ENCODE measurements around the gene MAEL.

Gene MAEL

GRCh38 chr1:166980818-166981217 lies 8.3 kb upstream of the MAEL start:
- H3K36me3 ChIP-seq (ENCODE audit: control insufficient read depth, low read depth, low read length) = no peaks in the 10 kb centered on the region
- H3K27ac ChIP-seq (ENCODE audit: low read length) = no peak overlapping the region
- no peak overlapping the region for H3K9ac ChIP-seq (ENCODE audit: low read length)
- H3K4me3 ChIP-seq (ENCODE audit: low read length) = no peak overlapping the region
- peaks cover 3% of the 10 kb centered on the region for H3K4me1 ChIP-seq (ENCODE audit: control insufficient read depth, low read depth, low read length)
- H3K9me3 ChIP-seq (ENCODE audit: control insufficient read depth, low read depth, low read length) = no peaks in the 10 kb centered on the region
- H3K27me3 ChIP-seq (ENCODE audit: control insufficient read depth, insufficient read depth, low read length) = peaks cover 32% of the 10 kb centered on the region

DNA sequence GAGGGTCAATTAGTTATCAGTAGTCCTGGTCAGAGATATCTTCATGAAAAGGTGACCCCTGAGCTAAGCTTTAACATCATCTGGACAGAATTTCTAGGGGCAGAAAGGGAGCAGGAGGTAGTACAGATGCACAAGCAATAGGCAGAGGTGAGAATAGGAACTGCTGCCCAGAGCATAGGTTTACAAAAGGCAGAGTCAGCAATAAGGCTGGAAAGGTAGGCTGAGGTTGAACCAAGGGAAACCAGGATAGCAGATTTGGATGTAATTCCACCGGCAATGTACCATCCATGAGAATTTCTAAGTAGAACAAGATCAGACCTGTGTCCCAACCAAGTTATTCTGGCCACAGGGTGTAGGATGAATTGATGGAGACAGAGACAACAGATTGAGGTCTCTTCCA lies 7.5 kb upstream of the MAEL start:
- no peaks in the 10 kb centered on the region for H3K36me3 ChIP-seq (ENCODE audit: control insufficient read depth, low read depth, low read length)
- no peaks in the 10 kb centered on the region for H3K9me3 ChIP-seq (ENCODE audit: control insufficient read depth, low read depth, low read length)
- no peaks in the 10 kb centered on the region for H3K4me1 ChIP-seq (ENCODE audit: control insufficient read depth, low read depth, low read length)
- H3K27me3 ChIP-seq (ENCODE audit: control insufficient read depth, insufficient read depth, low read length) = peaks cover 25% of the 10 kb centered on the region
- H3K9ac ChIP-seq (ENCODE audit: low read length) = no peak overlapping the region
- no peak overlapping the region for H3K4me3 ChIP-seq (ENCODE audit: low read length)
- no peak overlapping the region for H3K27ac ChIP-seq (ENCODE audit: low read length)

- Histone ChIP-seq H3K4me3 (ENCODE audit: low read length) (no peak overlapping the region), H3K9ac (ENCODE audit: low read length) (no peak overlapping the region)
Measured at GRCh38 chr1:166999075-166999474, 10.0 kb downstream of the MAEL start.

GRCh38 chr1:166999500-167000055 lies 10.5 kb downstream of the MAEL start:
- H3K4me3 ChIP-seq (ENCODE audit: low read length) = no peak overlapping the region
- H3K36me3 ChIP-seq (ENCODE audit: control insufficient read depth, low read depth, low read length) = no peaks in the 10 kb centered on the region
- no peaks in the 10 kb centered on the region for H3K9me3 ChIP-seq (ENCODE audit: control insufficient read depth, low read depth, low read length)
- H3K4me1 ChIP-seq (ENCODE audit: control insufficient read depth, low read depth, low read length) = no peaks in the 10 kb centered on the region
- H3K27ac ChIP-seq (ENCODE audit: low read length) = no peak overlapping the region
- H3K9ac ChIP-seq (ENCODE audit: low read length) = no peak overlapping the region
- H3K27me3 ChIP-seq (ENCODE audit: control insufficient read depth, insufficient read depth, low read length) = no peaks in the 10 kb centered on the region

More at GRCh38 chr1:166999075-166999474, 10.0 kb downstream of the MAEL start:
- Histone ChIP-seq H3K9me3 (ENCODE audit: control insufficient read depth, low read depth, low read length) (no peaks in the 10 kb centered on the region), H3K4me1 (ENCODE audit: control insufficient read depth, low read depth, low read length) (no peaks in the 10 kb centered on the region), H3K27ac (ENCODE audit: low read length) (no peak overlapping the region), H3K36me3 (ENCODE audit: control insufficient read depth, low read depth, low read length) (no peaks in the 10 kb centered on the region), H3K27me3 (ENCODE audit: control insufficient read depth, insufficient read depth, low read length) (no peaks in the 10 kb centered on the region)

- Histone ChIP-seq H3K4me3 (ENCODE audit: low read length) (no peak overlapping the region), H3K27me3 (ENCODE audit: control insufficient read depth, insufficient read depth, low read length) (no peaks in the 10 kb centered on the region), H3K4me1 (ENCODE audit: control insufficient read depth, low read depth, low read length) (no peaks in the 10 kb centered on the region), H3K36me3 (ENCODE audit: control insufficient read depth, low read depth, low read length) (no peaks in the 10 kb centered on the region), H3K9me3 (ENCODE audit: control insufficient read depth, low read depth, low read length) (no peaks in the 10 kb centered on the region), H3K9ac (ENCODE audit: low read length) (no peak overlapping the region), H3K27ac (ENCODE audit: low read length) (no peak overlapping the region)
Measured at GRCh38 chr1:167000546-167000945, 11.5 kb downstream of the MAEL start.

DNA sequence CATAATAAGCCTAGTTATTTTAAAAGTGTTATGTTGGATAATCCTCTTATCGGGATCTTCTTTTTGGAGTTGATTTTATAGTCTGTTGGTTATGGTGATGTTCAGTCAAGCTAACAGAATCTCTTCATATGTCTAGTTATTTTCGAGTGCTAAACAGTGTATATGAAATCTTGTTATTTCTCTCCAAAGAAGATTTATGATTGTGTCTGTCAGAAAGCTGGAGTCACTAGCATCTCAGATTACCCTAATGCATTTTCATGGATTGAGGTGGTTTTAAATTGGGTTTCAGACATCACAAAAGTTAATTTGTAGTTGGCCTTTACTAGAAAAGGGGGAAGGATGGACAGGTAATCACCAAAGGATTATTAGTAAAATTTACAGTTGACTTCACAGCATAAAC lies 13.3 kb downstream of the MAEL start:
- Histone ChIP-seq H3K27ac (ENCODE audit: low read length) (no peak overlapping the region), H3K4me3 (ENCODE audit: low read length) (no peak overlapping the region), H3K27me3 (ENCODE audit: control insufficient read depth, insufficient read depth, low read length) (no peaks in the 10 kb centered on the region), H3K9ac (ENCODE audit: low read length) (no peak overlapping the region), H3K4me1 (ENCODE audit: control insufficient read depth, low read depth, low read length) (no peaks in the 10 kb centered on the region), H3K9me3 (ENCODE audit: control insufficient read depth, low read depth, low read length) (no peaks in the 10 kb centered on the region), H3K36me3 (ENCODE audit: control insufficient read depth, low read depth, low read length) (no peaks in the 10 kb centered on the region)

DNA sequence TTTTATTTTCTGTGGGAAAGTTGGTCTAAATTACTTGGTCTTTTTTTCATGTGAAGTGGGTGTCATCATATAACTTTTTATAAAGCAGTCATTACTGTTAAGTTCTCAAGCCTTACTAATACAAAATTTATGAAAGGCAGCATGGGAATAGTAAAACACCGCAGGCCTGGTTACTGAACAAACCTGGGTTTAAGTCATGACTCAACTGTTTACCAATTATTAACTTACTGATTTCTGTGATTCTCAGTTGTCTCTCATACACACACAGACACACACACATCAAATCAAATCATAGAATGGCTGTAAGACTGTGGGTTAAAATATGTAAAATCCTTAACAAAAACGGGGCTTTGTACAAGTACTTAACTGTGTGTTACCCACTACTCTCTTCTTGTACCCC lies 14.6 kb downstream of the MAEL start:
- no peaks in the 10 kb centered on the region for H3K4me1 ChIP-seq (ENCODE audit: control insufficient read depth, low read depth, low read length)
- H3K9ac ChIP-seq (ENCODE audit: low read length) = no peak overlapping the region
- H3K9me3 ChIP-seq (ENCODE audit: control insufficient read depth, low read depth, low read length) = no peaks in the 10 kb centered on the region
- H3K36me3 ChIP-seq (ENCODE audit: control insufficient read depth, low read depth, low read length) = no peaks in the 10 kb centered on the region
- no peak overlapping the region for H3K4me3 ChIP-seq (ENCODE audit: low read length)
- H3K27ac ChIP-seq (ENCODE audit: low read length) = no peak overlapping the region
- H3K27me3 ChIP-seq (ENCODE audit: control insufficient read depth, insufficient read depth, low read length) = no peaks in the 10 kb centered on the region

DNA sequence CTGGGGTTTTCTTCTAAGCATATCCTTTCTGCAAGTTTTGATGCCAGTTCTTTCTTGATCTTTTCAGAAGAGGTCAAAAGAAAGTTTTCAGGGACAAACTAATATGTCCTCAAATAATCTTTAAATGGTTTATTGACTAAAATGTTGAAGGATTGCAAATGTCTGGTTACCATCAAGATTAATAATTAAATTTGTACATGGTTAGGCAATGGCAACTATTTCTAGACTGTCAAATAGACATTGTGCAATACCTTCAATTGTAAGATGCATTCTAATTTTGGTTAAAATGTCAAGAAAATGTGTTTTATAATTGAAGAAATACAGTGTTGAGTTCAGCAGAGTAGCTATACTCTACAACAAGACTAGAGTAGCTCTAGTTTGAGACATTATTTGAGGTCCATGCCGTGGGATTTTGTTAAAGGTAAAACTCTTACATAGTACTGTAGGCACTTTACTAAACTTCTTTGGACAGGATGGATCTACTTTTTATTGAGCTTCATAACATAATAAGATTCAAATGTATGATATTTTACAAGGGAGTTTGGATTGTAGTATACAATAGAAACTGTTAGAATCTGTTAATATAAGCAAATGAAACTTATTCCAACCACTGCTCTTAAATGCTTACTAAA lies 22.6 kb downstream of the MAEL start:
- Histone ChIP-seq H3K9ac (ENCODE audit: low read length) (no peak overlapping the region), H3K4me3 (ENCODE audit: low read length) (no peak overlapping the region), H3K27me3 (ENCODE audit: control insufficient read depth, insufficient read depth, low read length) (no peaks in the 10 kb centered on the region), H3K9me3 (ENCODE audit: control insufficient read depth, low read depth, low read length) (no peaks in the 10 kb centered on the region), H3K27ac (ENCODE audit: low read length) (no peak overlapping the region), H3K36me3 (ENCODE audit: control insufficient read depth, low read depth, low read length) (no peaks in the 10 kb centered on the region), H3K4me1 (ENCODE audit: control insufficient read depth, low read depth, low read length) (no peaks in the 10 kb centered on the region)

DNA sequence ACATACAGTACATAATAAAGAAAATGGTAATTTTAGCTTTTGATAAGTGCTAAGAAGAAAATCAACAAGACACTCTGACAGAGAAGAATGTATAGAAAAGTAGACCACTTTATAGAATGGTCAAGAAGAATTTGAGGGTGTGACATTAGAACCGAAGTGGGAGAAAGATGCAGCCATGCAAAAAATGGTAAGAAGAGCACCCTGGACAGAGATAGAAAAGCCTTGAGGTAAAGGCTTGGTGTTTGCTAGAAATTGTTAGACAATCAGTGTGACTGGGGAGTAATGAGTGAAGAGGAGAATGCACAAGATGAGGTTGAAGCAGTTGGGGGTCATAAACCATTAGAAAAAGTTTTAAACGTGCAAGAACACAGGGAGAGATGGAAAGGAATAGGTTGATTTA lies 23.5 kb downstream of the MAEL start:
- no peaks in the 10 kb centered on the region for H3K9me3 ChIP-seq (ENCODE audit: control insufficient read depth, low read depth, low read length)
- H3K36me3 ChIP-seq (ENCODE audit: control insufficient read depth, low read depth, low read length) = no peaks in the 10 kb centered on the region
- H3K27me3 ChIP-seq (ENCODE audit: control insufficient read depth, insufficient read depth, low read length) = no peaks in the 10 kb centered on the region
- H3K4me3 ChIP-seq (ENCODE audit: low read length) = no peak overlapping the region
- no peak overlapping the region for H3K27ac ChIP-seq (ENCODE audit: low read length)
- H3K9ac ChIP-seq (ENCODE audit: low read length) = no peak overlapping the region
- H3K4me1 ChIP-seq (ENCODE audit: control insufficient read depth, low read depth, low read length) = no peaks in the 10 kb centered on the region

DNA sequence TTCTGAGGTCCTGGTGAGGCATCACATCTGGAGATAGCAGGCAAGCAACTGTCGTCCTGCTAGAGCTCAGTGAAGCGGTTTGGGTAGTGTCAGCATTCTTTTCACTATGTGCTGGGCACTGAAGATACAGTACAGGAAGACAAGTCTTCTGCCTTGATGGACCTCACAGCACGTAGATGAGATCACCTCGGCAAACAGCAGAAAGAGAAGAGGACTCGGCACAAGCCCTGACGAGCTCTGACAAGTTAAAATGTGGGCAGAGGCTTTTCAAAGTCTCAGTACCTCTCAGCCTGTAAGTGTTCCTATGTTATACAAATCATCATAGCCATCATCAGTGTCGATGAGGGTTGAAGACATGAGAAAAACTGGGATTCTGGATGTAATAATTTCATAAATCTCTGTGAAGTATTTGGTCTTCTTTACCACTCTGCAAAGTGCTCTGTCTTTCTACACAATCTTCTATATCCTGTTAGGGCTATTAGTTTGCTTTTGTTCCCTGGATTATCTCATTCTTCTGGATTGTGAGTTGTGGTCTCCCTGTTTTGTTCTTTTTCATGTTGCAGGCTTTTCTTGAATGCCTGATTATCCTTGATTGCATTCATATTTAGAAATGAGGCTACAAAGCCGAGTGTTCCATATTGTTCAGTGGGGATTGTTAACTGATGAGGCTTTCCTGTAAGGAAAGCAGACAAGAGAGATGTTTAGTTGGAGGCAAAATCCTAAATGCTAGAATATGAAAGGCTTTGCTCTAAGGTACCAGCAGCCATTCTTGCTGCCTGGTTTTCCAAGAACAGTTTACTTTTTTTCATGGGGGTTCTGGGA lies 24.2 kb downstream of the MAEL start:
- no peak overlapping the region for H3K27ac ChIP-seq (ENCODE audit: low read length)
- H3K27me3 ChIP-seq (ENCODE audit: control insufficient read depth, insufficient read depth, low read length) = no peaks in the 10 kb centered on the region
- H3K36me3 ChIP-seq (ENCODE audit: control insufficient read depth, low read depth, low read length) = no peaks in the 10 kb centered on the region
- no peaks in the 10 kb centered on the region for H3K9me3 ChIP-seq (ENCODE audit: control insufficient read depth, low read depth, low read length)
- no peaks in the 10 kb centered on the region for H3K4me1 ChIP-seq (ENCODE audit: control insufficient read depth, low read depth, low read length)
- H3K4me3 ChIP-seq (ENCODE audit: low read length) = no peak overlapping the region
- H3K9ac ChIP-seq (ENCODE audit: low read length) = no peak overlapping the region

GRCh38 chr1:167016100-167016750 lies 27.1 kb downstream of the MAEL start:
- H3K9me3 ChIP-seq (ENCODE audit: control insufficient read depth, low read depth, low read length) = no peaks in the 10 kb centered on the region
- H3K4me3 ChIP-seq (ENCODE audit: low read length) = no peak overlapping the region

More at GRCh38 chr1:167016100-167016750, 27.1 kb downstream of the MAEL start:
- Histone ChIP-seq H3K27ac (ENCODE audit: low read length) (no peak overlapping the region), H3K9ac (ENCODE audit: low read length) (no peak overlapping the region), H3K36me3 (ENCODE audit: control insufficient read depth, low read depth, low read length) (no peaks in the 10 kb centered on the region), H3K4me1 (ENCODE audit: control insufficient read depth, low read depth, low read length) (no peaks in the 10 kb centered on the region), H3K27me3 (ENCODE audit: control insufficient read depth, insufficient read depth, low read length) (no peaks in the 10 kb centered on the region)
